ENCODE measurements around the gene ALPL.

- TF ChIP-seq CTCF (IDR thresholded peaks at IDR 0.05; ENCODE audit: insufficient read depth, low read length, poor library complexity, severe bottlenecking), result no peak
- no peak for TF ChIP-seq EZH2phosphoT487 (conservative IDR thresholded peaks at IDR 0.05; ENCODE audit: low read length)
These were observed 36.4 kb upstream of the ALPL start for GRCh38 chr1:21472861-21473260.
